Right atrium auricular region (tissue), 2 donors: ENCODE measurements around the gene MRPS12. TPM values are rescaled to one million over a fixed set of nuclear protein-coding genes. Genes with fewer than 3 reads are reported as not detected.
"Not testable (repeated sequence)": the region's sequence is repeated elsewhere in the genome, so short reads cannot be mapped to it uniquely, and the experiment has no call there.

Experiments used
- DNase-seq: peaks from one replicate; pipeline ENCODE4 v3.0.0-alpha.2; 2019; ENCODE audit warnings: low spot score
- H3K27ac ChIP-seq, 2 donors: fragments of 200-600 bp; sonication (generic); 1 replicate in 1 of 2; 2 replicates in 1 of 2; pipeline ENCODE4 v1.5.1; 2016 to 2019
- H3K27me3 ChIP-seq, 2 donors: fragments of 200-600 bp; sonication (generic); one replicate each; pipeline versions ENCODE4 v1.5.1 to v1.6.0; 2017 to 2019
- H3K36me3 ChIP-seq: fragments of 200-600 bp; sonication (generic); one replicate; pipeline ENCODE4 v1.5.1; 2016
- H3K4me1 ChIP-seq, 2 donors: fragments of 200-600 bp; sonication (generic); one replicate each; pipeline versions ENCODE4 v1.5.1 to v1.6.0; 2017 to 2019
- H3K4me3 ChIP-seq, 2 donors: fragments of 200-600 bp; sonication (generic); 1 replicate in 1 of 2; 2 replicates in 1 of 2; pipeline ENCODE4 v1.5.1; 2017 to 2019; ENCODE audit warnings: mild to moderate bottlenecking in 1 of 2, moderate library complexity in 1 of 2
- H3K9me3 ChIP-seq, 2 donors: fragments of 200-600 bp; sonication (generic); one replicate each; pipeline ENCODE4 v1.5.1; 2019
- CTCF ChIP-seq, 2 donors: fragments of 200-600 bp; sonication (generic); IDR thresholded peaks; one replicate each; pipeline ENCODE4 v1.5.1; 2019; ENCODE audit warnings: antibody characterized with exemption in 2 of 2
- total RNA-seq, 2 donors: library from RNA; depleted of rRNA; stranded (reverse); fragments of >200 nt; gene quantifications; one replicate each; pipeline ENCODE4 v1.1.0, GENCODE V29; 2016

The MRPS12 gene
- total RNA-seq, 2 donors from 2014 or later = 39.5 to 58.7 TPM

- Histone ChIP-seq H3K4me3 (no peak overlapping the region), H3K36me3 (peaks cover 10% of the 10 kb centered on the region), H3K4me1 (peaks cover 0 to 28% of the 10 kb centered on the region in 2 donors), H3K27me3 (no peaks in the 10 kb centered on the region), H3K9me3 (no peaks in the 10 kb centered on the region), H3K27ac (no peak overlapping the region)
- no peak for TF ChIP-seq CTCF (IDR thresholded peaks at IDR 0.05)
- DNase-seq = no peak
These were observed 2.8 kb downstream of the MRPS12 start for GRCh38 chr19:38933544-38933943.

GRCh38 chr19:38939957-38940356, 9.2 kb downstream of the MRPS12 start:
- no peaks in the 10 kb centered on the region for H3K9me3 ChIP-seq
- TF ChIP-seq CTCF (IDR thresholded peaks at IDR 0.05) = no peak

GRCh38 chr19:38941466-38941865, 10.7 kb downstream of the MRPS12 start:
- H3K36me3 ChIP-seq, H3K9me3 ChIP-seq, H3K4me1 ChIP-seq, H3K27me3 ChIP-seq, H3K4me3 ChIP-seq, H3K27ac ChIP-seq, DNase-seq: not testable (repeated sequence)

More at GRCh38 chr19:38939957-38940356, 9.2 kb downstream of the MRPS12 start:
- H3K27ac ChIP-seq = no peak overlapping the region
- no peaks in the 10 kb centered on the region for H3K36me3 ChIP-seq
- H3K4me1 ChIP-seq = no peaks in the 10 kb centered on the region
- no peaks in the 10 kb centered on the region for H3K27me3 ChIP-seq
- no peak overlapping the region for H3K4me3 ChIP-seq
- no peak for DNase-seq

- no peak for TF ChIP-seq CTCF (IDR thresholded peaks at IDR 0.05)
- H3K27me3 ChIP-seq = no peaks in the 10 kb centered on the region
- H3K4me3 ChIP-seq = no peak overlapping the region
- no peak overlapping the region for H3K27ac ChIP-seq
- no peaks in the 10 kb centered on the region for H3K9me3 ChIP-seq
- H3K4me1 ChIP-seq = no peaks in the 10 kb centered on the region
- no peaks in the 10 kb centered on the region for H3K36me3 ChIP-seq
- no peak for DNase-seq
These were observed 11.2 kb downstream of the MRPS12 start for GRCh38 chr19:38941979-38942378.

- Histone ChIP-seq H3K27ac (no peak overlapping the region), H3K9me3 (no peaks in the 10 kb centered on the region), H3K27me3 (no peaks in the 10 kb centered on the region), H3K36me3 (no peaks in the 10 kb centered on the region), H3K4me1 (no peaks in the 10 kb centered on the region), H3K4me3 (no peak overlapping the region)
- no peak for DNase-seq
- TF ChIP-seq CTCF (IDR thresholded peaks at IDR 0.05) = no peak
These were observed 11.9 kb downstream of the MRPS12 start for GRCh38 chr19:38942471-38943181.

- peaks cover 0 to 5% of the 10 kb centered on the region in 2 donors for H3K4me1 ChIP-seq
- no peak for TF ChIP-seq CTCF (IDR thresholded peaks at IDR 0.05)
These were observed 14.3 kb downstream of the MRPS12 start for GRCh38 chr19:38944981-38945506.

More at GRCh38 chr19:38944981-38945506, 14.3 kb downstream of the MRPS12 start:
- H3K9me3 ChIP-seq = no peaks in the 10 kb centered on the region
- H3K27ac ChIP-seq = no peak overlapping the region
- H3K4me3 ChIP-seq = no peak overlapping the region
- H3K27me3 ChIP-seq = no peaks in the 10 kb centered on the region
- no peaks in the 10 kb centered on the region for H3K36me3 ChIP-seq
- no peak for DNase-seq
